Thymus (tissue), 11 donors: Measurements from ENCODE around the gene GART. TPM values are rescaled to one million over a fixed set of nuclear protein-coding genes. Genes with fewer than 3 reads are reported as not detected.

Source experiments
- DNase-seq, 9 donors: peaks; one replicate each; pipeline ENCODE4 v3.0.0-alpha.2; 2013; ENCODE audit warnings: low spot score in 9 of 9, low read depth in 6 of 9, missing footprints in 1 of 9
- H3K27ac ChIP-seq, 2 donors: one replicate each; pipeline ENCODE4 v1.5.1; 2013; ENCODE audit warnings: control low read depth in 1 of 2, low read depth in 1 of 2, low read length in 1 of 2, mild to moderate bottlenecking in 1 of 2, moderate library complexity in 1 of 2
- H3K27me3 ChIP-seq, 2 donors: one replicate each; pipeline ENCODE4 v1.5.1; 2013; ENCODE audit warnings: low read length in 1 of 2; ENCODE audit not compliant: control insufficient read depth in 2 of 2, insufficient read depth in 1 of 2
- H3K36me3 ChIP-seq, 2 donors: one replicate each; pipeline ENCODE4 v1.5.1; 2013; ENCODE audit warnings: low read length in 1 of 2, mild to moderate bottlenecking in 1 of 2, moderate library complexity in 1 of 2; ENCODE audit not compliant: control insufficient read depth in 2 of 2, insufficient read depth in 2 of 2
- H3K4me1 ChIP-seq, 2 donors: one replicate each; pipeline ENCODE4 v1.5.1; 2013; ENCODE audit warnings: low read length in 2 of 2; ENCODE audit not compliant: control insufficient read depth in 2 of 2, insufficient read depth in 2 of 2
- H3K4me3 ChIP-seq, 2 donors: one replicate each; pipeline ENCODE4 v1.5.1; 2013; ENCODE audit warnings: low read length in 2 of 2, control low read depth in 1 of 2, mild to moderate bottlenecking in 1 of 2
- H3K9me3 ChIP-seq, 2 donors: one replicate each; pipeline ENCODE4 v1.5.1; 2013; ENCODE audit warnings: low read length in 1 of 2, mild to moderate bottlenecking in 1 of 2; ENCODE audit not compliant: control insufficient read depth in 2 of 2, insufficient read depth in 1 of 2
- WGBS: extraction: QIAGEN DNeasy Blood & Tissue Kit; methylation state at CpG from one replicate; pipeline ENCODE4 v1.1.7; 2013; 5-methylcytosine and 5-hydroxymethylcytosine counted together
- polyA plus RNA-seq: library from polyadenylated mRNA; stranded (reverse); fragments of 200-250 nt; gene quantifications from one replicate; pipeline ENCODE4 v1.2.3, GENCODE V29; 2013
- total RNA-seq: library from RNA; stranded (reverse); fragments of 120-200 nt; gene quantifications from one replicate; pipeline ENCODE4 v1.2.4, GENCODE V29; 2013
- donor health status: healthy.

The GART gene
- total and polyA plus RNA-seq, 2 donors = 29.5 to 58.5 TPM

- H3K27ac ChIP-seq = no peak overlapping the region
- 98% methylated on average over 19 of the region's 19 CpGs for WGBS
- H3K27me3 ChIP-seq = no peaks in the 10 kb centered on the region
- H3K4me3 ChIP-seq = no peak overlapping the region
- H3K9me3 ChIP-seq = peaks cover 0 to 5% of the 10 kb centered on the region in 2 donors
- peaks cover 56 to 75% of the 10 kb centered on the region in 2 donors for H3K36me3 ChIP-seq
- DNase-seq = no peak
- peaks cover 0 to 2% of the 10 kb centered on the region in 2 donors for H3K4me1 ChIP-seq
These were observed 8.2 kb upstream of the GART start for GRCh38 chr21:33549848-33550771.

DNA sequence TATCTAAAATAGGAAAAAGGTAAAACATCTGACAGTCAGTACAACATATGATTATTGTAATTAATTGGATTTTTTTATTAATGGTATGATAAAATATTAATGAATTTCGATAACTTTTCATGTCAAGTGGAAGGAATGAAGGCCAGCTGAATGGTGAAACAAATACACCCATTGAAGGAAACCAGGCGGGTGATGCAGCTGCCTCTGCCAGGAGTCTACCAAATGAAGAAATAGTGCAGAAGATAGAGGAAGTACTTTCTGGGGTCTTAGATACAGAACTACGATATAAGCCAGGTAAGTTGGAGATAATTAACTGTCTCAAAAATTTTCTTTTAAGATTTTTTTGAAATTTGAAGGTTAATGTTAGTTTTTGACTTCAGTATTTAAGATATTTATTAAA is 4.2 kb upstream of the GART start:
- Histone ChIP-seq H3K4me1 (peaks cover 4 to 5% of the 10 kb centered on the region in 2 donors), H3K9me3 (peaks cover 0 to 3% of the 10 kb centered on the region in 2 donors), H3K4me3 (no peak overlapping the region), H3K36me3 (peaks cover 16 to 36% of the 10 kb centered on the region in 2 donors), H3K27me3 (no peaks in the 10 kb centered on the region), H3K27ac (no peak overlapping the region)
- no peak for DNase-seq
- 81% methylated on average over 3 of the region's 3 CpGs for WGBS

DNA sequence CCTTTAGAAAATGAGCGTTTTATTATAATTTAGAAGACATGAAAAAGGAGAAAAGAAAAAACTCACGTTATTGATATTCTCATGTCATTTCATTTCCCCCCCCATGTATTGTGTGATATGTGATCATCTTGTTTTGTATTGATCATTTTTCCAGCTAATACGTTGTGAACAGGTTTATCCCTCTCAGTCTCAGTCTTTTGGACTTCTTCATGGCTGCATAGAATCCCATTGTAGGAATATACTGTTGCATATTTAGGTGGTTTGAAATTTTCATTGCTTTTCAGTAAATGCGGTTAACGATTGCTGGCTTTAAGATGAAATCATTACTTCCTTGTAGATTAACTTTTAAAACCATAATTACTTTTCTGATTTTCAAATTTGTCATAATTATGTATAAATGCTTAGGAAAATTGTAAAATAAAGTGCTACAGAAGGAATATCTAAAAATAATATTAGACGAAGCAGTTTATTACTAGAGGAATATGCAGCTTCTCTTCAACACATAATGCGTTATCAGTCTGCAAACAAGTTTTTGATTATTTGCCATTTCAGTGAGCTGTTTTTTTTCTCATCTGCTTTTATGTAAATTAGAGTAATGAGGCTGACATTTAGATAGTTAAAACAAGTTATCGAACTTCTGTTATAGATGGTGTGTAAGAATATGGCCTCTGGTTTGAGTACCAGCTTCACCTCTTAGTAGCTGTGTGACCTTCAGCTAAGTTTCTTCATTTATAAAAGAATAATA is 2.7 kb upstream of the GART start:
- Histone ChIP-seq H3K9me3 (no peaks in the 10 kb centered on the region), H3K36me3 (peaks cover 2 to 21% of the 10 kb centered on the region in 2 donors), H3K4me1 (peaks cover 5 to 6% of the 10 kb centered on the region in 2 donors), H3K4me3 (peak overlapping the region; percentile 92 to 95), H3K27ac (no peak overlapping the region), H3K27me3 (no peaks in the 10 kb centered on the region)
- peak in 1 of 9 donors; percentile 2 for DNase-seq
- WGBS = 34% methylated on average over 8 of the region's 8 CpGs

DNA sequence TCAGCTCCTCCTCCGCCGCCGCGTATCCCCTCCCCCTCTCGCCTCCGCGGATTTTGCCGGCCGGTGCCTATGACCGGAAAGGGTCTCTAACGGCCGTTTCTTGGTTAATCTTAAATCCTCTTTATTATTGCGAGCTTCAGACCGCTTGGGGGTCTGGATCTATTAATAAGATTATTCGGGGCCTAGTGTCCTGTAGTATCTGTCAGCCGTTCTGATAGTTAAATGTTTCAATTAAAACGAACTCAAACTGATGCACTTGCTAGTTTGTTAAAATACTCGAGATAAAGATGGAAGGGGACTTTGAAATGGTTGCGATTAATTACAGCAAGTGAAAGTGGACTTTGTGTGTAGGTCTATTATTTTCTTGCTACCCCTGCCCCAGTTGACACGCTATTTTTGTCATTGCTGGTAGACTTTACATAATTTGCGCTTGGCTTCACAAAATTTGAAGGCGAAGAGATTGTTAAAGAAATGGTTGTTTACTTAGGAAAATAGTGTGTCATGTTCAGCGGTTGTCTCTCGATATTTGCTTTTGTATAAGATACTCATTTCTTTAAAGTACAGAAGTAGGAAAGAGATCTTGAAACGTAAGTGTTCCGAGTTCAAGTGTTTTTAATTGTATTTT is 1.7 kb upstream of the GART start:
- Histone ChIP-seq H3K9me3 (no peaks in the 10 kb centered on the region), H3K36me3 (peaks cover 0 to 21% of the 10 kb centered on the region in 2 donors), H3K27me3 (no peaks in the 10 kb centered on the region), H3K27ac (peak overlapping the region; percentile 98 to 100), H3K4me1 (peaks cover 5 to 6% of the 10 kb centered on the region in 2 donors), H3K4me3 (peak overlapping the region; percentile 92 to 95)
- peak in 1 of 9 donors; percentile 17 for DNase-seq
- under 1% methylated on average over 26 of the region's 26 CpGs for WGBS

- no peaks in the 10 kb centered on the region for H3K27me3 ChIP-seq
- peaks cover 1 to 23% of the 10 kb centered on the region in 2 donors for H3K36me3 ChIP-seq
- H3K4me3 ChIP-seq = peak within 1 kb of the TSS; percentile 92 to 95
- peaks cover 5 to 6% of the 10 kb centered on the region in 2 donors for H3K4me1 ChIP-seq
- DNase-seq = peak; percentile 93 to 99 (median 97)
- under 1% methylated on average over 56 of the region's 57 CpGs for WGBS
- H3K9me3 ChIP-seq = no peaks in the 10 kb centered on the region
- peak within 1 kb of the TSS; percentile 98 to 100 for H3K27ac ChIP-seq
These were observed 955 bp upstream of the GART start, which contains the start of gene SON for GRCh38 chr21:33542640-33543504. Gene SON, plus strand, starts transcription at chr21:33543038. Its CDS starts 55 bp downstream, at chr21:33543093.

- peak in 2 of 9 donors; percentile 1 to 8 for DNase-seq
- H3K27me3 ChIP-seq = no peaks in the 10 kb centered on the region
- 64% methylated on average over 19 of the region's 19 CpGs for WGBS
- peaks cover 5 to 6% of the 10 kb centered on the region in 2 donors for H3K4me1 ChIP-seq
- peaks cover 15 to 30% of the 10 kb centered on the region in 2 donors for H3K36me3 ChIP-seq
- peak overlapping the region; percentile 97 to 100 for H3K27ac ChIP-seq
- no peaks in the 10 kb centered on the region for H3K9me3 ChIP-seq
- peak overlapping the region; percentile 92 to 95 for H3K4me3 ChIP-seq
These were observed 709 bp downstream of the GART start for GRCh38 chr21:33541105-33541711.

DNA sequence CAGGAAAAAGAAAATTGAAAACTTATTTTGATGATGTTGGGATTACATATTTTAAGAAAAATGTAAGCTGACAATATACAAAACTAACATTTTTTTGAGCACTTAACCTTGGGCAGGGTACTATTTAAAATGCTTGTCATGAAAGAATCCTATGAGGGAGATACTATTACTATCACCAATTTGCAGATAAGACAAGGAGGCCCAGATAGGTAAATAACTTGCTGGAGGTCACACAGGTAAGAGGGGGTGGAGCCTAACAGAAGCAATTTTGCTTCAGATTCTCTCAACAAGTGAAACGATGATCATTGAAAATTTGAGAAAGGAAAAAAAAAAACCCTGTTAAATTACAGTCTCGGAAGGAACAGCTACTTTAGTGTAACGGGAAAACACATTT is 1.2 kb downstream of the GART start:
- H3K4me1 ChIP-seq = peaks cover 5 to 6% of the 10 kb centered on the region in 2 donors
- no peaks in the 10 kb centered on the region for H3K9me3 ChIP-seq
- no peak overlapping the region for H3K4me3 ChIP-seq
- no peak for DNase-seq
- peaks cover 18 to 32% of the 10 kb centered on the region in 2 donors for H3K36me3 ChIP-seq
- WGBS = 83% methylated on average over 3 of the region's 3 CpGs
- no peak overlapping the region for H3K27ac ChIP-seq
- H3K27me3 ChIP-seq = no peaks in the 10 kb centered on the region

GRCh38 chr21:33539616-33540015 is 2.3 kb downstream of the GART start:
- peaks cover 5 to 6% of the 10 kb centered on the region in 2 donors for H3K4me1 ChIP-seq
- DNase-seq = no peak
- 96% methylated on average over 4 of the region's 4 CpGs for WGBS
- no peaks in the 10 kb centered on the region for H3K27me3 ChIP-seq
- H3K9me3 ChIP-seq = no peaks in the 10 kb centered on the region
- H3K27ac ChIP-seq = no peak overlapping the region
- H3K4me3 ChIP-seq = no peak overlapping the region
- H3K36me3 ChIP-seq = peaks cover 18 to 41% of the 10 kb centered on the region in 2 donors
